ENCODE results near the gene CCNK.

Gene CCNK

GRCh38 chr14:99468081-99468480, 13.1 kb upstream of the CCNK start:
- Histone ChIP-seq H3K36me3 (ENCODE audit: control insufficient read depth, insufficient read depth, low read length) (no peaks in the 10 kb centered on the region), H3K4me1 (peaks cover 4% of the 10 kb centered on the region), H3K27ac (no peak overlapping the region), H2AFZ (no peak overlapping the region), H3K9me3 (ENCODE audit: control insufficient read depth, low read length) (no peaks in the 10 kb centered on the region), H3K9ac (no peak overlapping the region), H3K79me2 (peaks cover 46% of the 10 kb centered on the region), H3K4me3 (ENCODE audit: low read depth, low read length) (no peak overlapping the region), H3K4me2 (ENCODE audit: low read length) (no peak overlapping the region), H3K27me3 (ENCODE audit: control insufficient read depth, insufficient read depth, low read length) (no peaks in the 10 kb centered on the region)
- no peak for TF ChIP-seq CTCF (IDR thresholded peaks at IDR 0.05)

- no peak overlapping the region for H3K27ac ChIP-seq
- H3K4me2 ChIP-seq (ENCODE audit: low read length): no peak overlapping the region
- H2AFZ ChIP-seq: no peak overlapping the region
- H3K4me3 ChIP-seq (ENCODE audit: low read depth, low read length): no peak overlapping the region
- no peak overlapping the region for H3K9ac ChIP-seq
- no peaks in the 10 kb centered on the region for H3K27me3 ChIP-seq (ENCODE audit: control insufficient read depth, insufficient read depth, low read length)
- H3K9me3 ChIP-seq (ENCODE audit: control insufficient read depth, low read length): no peaks in the 10 kb centered on the region
- H3K79me2 ChIP-seq: peaks cover 55% of the 10 kb centered on the region
- peaks cover 4% of the 10 kb centered on the region for H3K4me1 ChIP-seq
- TF ChIP-seq CTCF (IDR thresholded peaks at IDR 0.05): no peak
- H3K36me3 ChIP-seq (ENCODE audit: control insufficient read depth, insufficient read depth, low read length): no peaks in the 10 kb centered on the region
These were observed 12.2 kb upstream of the CCNK start for GRCh38 chr14:99468836-99469592.

- Histone ChIP-seq H3K27me3 (ENCODE audit: control insufficient read depth, insufficient read depth, low read length) (no peaks in the 10 kb centered on the region), H3K9ac (no peak overlapping the region), H3K4me1 (peaks cover 4% of the 10 kb centered on the region), H3K36me3 (ENCODE audit: control insufficient read depth, insufficient read depth, low read length) (no peaks in the 10 kb centered on the region), H3K4me2 (ENCODE audit: low read length) (no peak overlapping the region), H3K27ac (no peak overlapping the region), H2AFZ (no peak overlapping the region), H3K79me2 (peaks cover 67% of the 10 kb centered on the region), H3K9me3 (ENCODE audit: control insufficient read depth, low read length) (no peaks in the 10 kb centered on the region), H3K4me3 (ENCODE audit: low read depth, low read length) (no peak overlapping the region)
- TF ChIP-seq CTCF (IDR thresholded peaks at IDR 0.05): no peak
These were observed 9.5 kb upstream of the CCNK start for GRCh38 chr14:99471731-99472130.

- Histone ChIP-seq H2AFZ (no peak overlapping the region), H3K4me2 (ENCODE audit: low read length) (no peak overlapping the region), H3K27me3 (ENCODE audit: control insufficient read depth, insufficient read depth, low read length) (no peaks in the 10 kb centered on the region), H3K79me2 (peaks cover 71% of the 10 kb centered on the region), H3K4me1 (peaks cover 1% of the 10 kb centered on the region), H3K9me3 (ENCODE audit: control insufficient read depth, low read length) (no peaks in the 10 kb centered on the region), H3K9ac (no peak overlapping the region), H3K27ac (no peak overlapping the region), H3K36me3 (ENCODE audit: control insufficient read depth, insufficient read depth, low read length) (no peaks in the 10 kb centered on the region), H3K4me3 (ENCODE audit: low read depth, low read length) (no peak overlapping the region)
- TF ChIP-seq CTCF (IDR thresholded peaks at IDR 0.05): no peak
These were observed 8.3 kb upstream of the CCNK start for GRCh38 chr14:99472937-99473336.

GRCh38 chr14:99473458-99473857, 7.8 kb upstream of the CCNK start:
- H3K9ac ChIP-seq: no peak overlapping the region
- no peak overlapping the region for H3K4me3 ChIP-seq (ENCODE audit: low read depth, low read length)
- H3K27me3 ChIP-seq (ENCODE audit: control insufficient read depth, insufficient read depth, low read length): no peaks in the 10 kb centered on the region
- no peak overlapping the region for H2AFZ ChIP-seq
- peaks cover 6% of the 10 kb centered on the region for H3K4me1 ChIP-seq
- no peak overlapping the region for H3K4me2 ChIP-seq (ENCODE audit: low read length)
- peaks cover 71% of the 10 kb centered on the region for H3K79me2 ChIP-seq
- H3K27ac ChIP-seq: no peak overlapping the region
- H3K36me3 ChIP-seq (ENCODE audit: control insufficient read depth, insufficient read depth, low read length): no peaks in the 10 kb centered on the region
- TF ChIP-seq CTCF (IDR thresholded peaks at IDR 0.05): no peak
- no peaks in the 10 kb centered on the region for H3K9me3 ChIP-seq (ENCODE audit: control insufficient read depth, low read length)
